ENCODE measurements around the gene EIF4H. TPM values are rescaled to one million over a fixed set of nuclear protein-coding genes. Genes with fewer than 3 reads are reported as not detected.

EIF4H gene
- total and polyA plus RNA-seq, 2 donors, result 157 to 164 TPM

DNA sequence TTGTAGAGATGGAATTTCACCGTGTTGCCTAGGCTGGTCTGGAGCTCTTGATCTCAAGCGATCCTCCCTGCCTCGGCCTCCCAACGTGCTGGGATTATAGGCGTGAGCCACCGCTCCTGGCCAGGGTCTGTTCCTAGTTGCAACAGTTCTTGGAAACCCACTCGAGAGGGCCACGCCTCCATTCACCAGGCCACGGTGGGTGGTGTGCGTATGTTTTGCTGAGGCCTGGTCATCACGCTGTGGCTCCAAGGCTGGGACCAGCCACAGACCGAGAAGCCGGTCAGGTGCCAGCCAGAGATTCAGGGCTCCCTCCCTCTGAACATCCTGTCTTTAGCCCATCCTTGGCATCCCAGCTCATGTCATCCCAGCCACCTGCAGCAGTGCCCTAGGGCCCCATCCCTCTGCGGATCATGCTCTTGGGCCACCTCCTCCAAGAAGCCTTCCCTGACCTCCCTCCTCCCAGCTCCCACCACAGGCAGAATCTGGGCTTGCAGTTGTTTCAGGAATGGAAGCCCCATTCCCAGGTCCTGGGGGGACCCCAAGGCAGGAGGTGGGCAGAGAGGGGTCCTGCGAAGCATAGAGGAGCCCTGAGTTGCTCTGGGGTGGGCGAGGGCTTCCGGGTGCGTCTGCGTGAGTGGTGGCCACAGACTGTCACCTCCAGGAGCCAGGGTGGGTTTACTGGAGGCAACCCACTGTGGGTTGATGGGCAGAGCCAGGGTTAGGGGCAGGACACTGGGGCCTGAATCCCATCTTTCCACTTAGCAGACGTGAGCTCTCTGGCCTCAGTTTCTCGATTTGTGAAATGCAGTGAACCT lies 40.9 kb downstream of the EIF4H start:
- DNase-seq (ENCODE audit: low read depth in 6 of 9, low spot score in 9 of 9), result no peak
- H3K36me3 ChIP-seq (ENCODE audit: control insufficient read depth in 2 of 2, insufficient read depth in 2 of 2, low read length in 1 of 2), result no peaks in the 10 kb centered on the region
- 97% methylated on average over 21 of the region's 21 CpGs for WGBS
- H3K4me1 ChIP-seq (ENCODE audit: control insufficient read depth in 2 of 2, insufficient read depth in 2 of 2, low read length in 2 of 2), result peaks cover 0 to 26% of the 10 kb centered on the region in 2 donors
- H3K27me3 ChIP-seq (ENCODE audit: control insufficient read depth in 2 of 2, insufficient read depth in 1 of 2, low read length in 1 of 2), result peaks cover 0 to 5% of the 10 kb centered on the region in 2 donors
- H3K9me3 ChIP-seq (ENCODE audit: control insufficient read depth in 2 of 2, insufficient read depth in 1 of 2, low read length in 1 of 2), result peaks cover 0 to 5% of the 10 kb centered on the region in 2 donors
- H3K4me3 ChIP-seq (ENCODE audit: low read length in 2 of 2), result no peak overlapping the region
- H3K27ac ChIP-seq (ENCODE audit: low read depth in 1 of 2, low read length in 1 of 2), result no peak overlapping the region

DNA sequence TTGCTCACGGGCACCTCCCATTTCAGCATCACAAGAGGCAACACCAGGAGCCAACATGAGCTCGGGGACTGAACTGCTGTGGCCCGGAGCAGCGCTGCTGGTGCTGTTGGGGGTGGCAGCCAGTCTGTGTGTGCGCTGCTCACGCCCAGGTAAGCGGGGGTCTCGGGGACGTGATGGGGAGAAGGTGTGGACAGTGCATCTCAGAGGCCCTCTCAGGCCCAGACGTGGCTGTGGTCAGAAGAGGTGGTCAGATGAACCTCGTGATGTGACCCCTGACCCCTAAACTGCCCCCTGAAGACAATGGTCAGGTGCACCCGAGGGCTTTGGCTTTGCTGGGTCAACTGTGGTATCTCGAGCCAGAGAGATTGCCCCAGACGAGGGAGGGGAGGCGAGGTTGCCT lies 41.8 kb downstream of the EIF4H start:
- Histone ChIP-seq H3K36me3 (ENCODE audit: control insufficient read depth in 2 of 2, insufficient read depth in 2 of 2, low read length in 1 of 2) (no peaks in the 10 kb centered on the region), H3K4me1 (ENCODE audit: control insufficient read depth in 2 of 2, insufficient read depth in 2 of 2, low read length in 2 of 2) (peaks cover 0 to 23% of the 10 kb centered on the region in 2 donors), H3K27ac (ENCODE audit: low read depth in 1 of 2, low read length in 1 of 2) (no peak overlapping the region), H3K27me3 (ENCODE audit: control insufficient read depth in 2 of 2, insufficient read depth in 1 of 2, low read length in 1 of 2) (no peaks in the 10 kb centered on the region), H3K4me3 (ENCODE audit: low read length in 2 of 2) (no peak overlapping the region), H3K9me3 (ENCODE audit: control insufficient read depth in 2 of 2, insufficient read depth in 1 of 2, low read length in 1 of 2) (peaks cover 0 to 5% of the 10 kb centered on the region in 2 donors)
- no peak for DNase-seq (ENCODE audit: low read depth in 6 of 9, low spot score in 9 of 9)
- WGBS, result 95% methylated on average over 15 of the region's 15 CpGs

DNA sequence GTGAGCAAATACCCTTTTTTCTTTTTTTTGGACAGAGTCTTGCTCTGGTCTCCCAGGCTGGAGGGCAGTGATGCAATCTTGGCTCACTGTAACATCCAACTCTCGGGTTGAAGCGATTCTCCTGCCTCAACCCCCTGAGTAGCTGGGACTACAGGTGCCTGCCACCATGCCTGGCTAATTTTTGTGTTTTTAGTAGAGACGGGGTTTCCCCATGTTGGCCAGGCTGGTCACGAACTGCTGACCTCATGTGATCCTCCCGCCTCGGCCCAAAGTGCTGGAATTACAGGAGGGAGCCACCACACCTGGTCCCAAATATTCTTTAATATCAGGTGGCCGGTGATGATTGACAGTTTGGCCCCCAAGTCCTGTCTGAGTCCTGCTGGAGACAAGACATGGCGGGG lies 42.2 kb downstream of the EIF4H start:
- no peak for DNase-seq (ENCODE audit: low read depth in 6 of 9, low spot score in 9 of 9)
- WGBS, result 87% methylated on average over 8 of the region's 8 CpGs
- Histone ChIP-seq H3K27me3 (ENCODE audit: control insufficient read depth in 2 of 2, insufficient read depth in 1 of 2, low read length in 1 of 2) (no peaks in the 10 kb centered on the region), H3K4me1 (ENCODE audit: control insufficient read depth in 2 of 2, insufficient read depth in 2 of 2, low read length in 2 of 2) (peaks cover 0 to 23% of the 10 kb centered on the region in 2 donors), H3K4me3 (ENCODE audit: low read length in 2 of 2) (no peak overlapping the region), H3K27ac (ENCODE audit: low read depth in 1 of 2, low read length in 1 of 2) (no peak overlapping the region), H3K36me3 (ENCODE audit: control insufficient read depth in 2 of 2, insufficient read depth in 2 of 2, low read length in 1 of 2) (no peaks in the 10 kb centered on the region), H3K9me3 (ENCODE audit: control insufficient read depth in 2 of 2, insufficient read depth in 1 of 2, low read length in 1 of 2) (peaks cover 0 to 5% of the 10 kb centered on the region in 2 donors)

GRCh38 chr7:74217455-74218342 lies 43.5 kb downstream of the EIF4H start:
- peaks cover 0 to 5% of the 10 kb centered on the region in 2 donors for H3K9me3 ChIP-seq (ENCODE audit: control insufficient read depth in 2 of 2, insufficient read depth in 1 of 2, low read length in 1 of 2)
- WGBS, result 10% methylated on average over 20 of the region's 20 CpGs
- no peaks in the 10 kb centered on the region for H3K36me3 ChIP-seq (ENCODE audit: control insufficient read depth in 2 of 2, insufficient read depth in 2 of 2, low read length in 1 of 2)
- H3K4me3 ChIP-seq (ENCODE audit: low read length in 2 of 2), result no peak overlapping the region
- peak in 5 of 9 donors; percentile 18 to 61 (median 19) for DNase-seq (ENCODE audit: low read depth in 6 of 9, low spot score in 9 of 9)
- H3K27me3 ChIP-seq (ENCODE audit: control insufficient read depth in 2 of 2, insufficient read depth in 1 of 2, low read length in 1 of 2), result no peaks in the 10 kb centered on the region
- peak overlapping the region in 1 of 2 donors; percentile 19 for H3K27ac ChIP-seq (ENCODE audit: low read depth in 1 of 2, low read length in 1 of 2)
- peaks cover 0 to 23% of the 10 kb centered on the region in 2 donors for H3K4me1 ChIP-seq (ENCODE audit: control insufficient read depth in 2 of 2, insufficient read depth in 2 of 2, low read length in 2 of 2)

GRCh38 chr7:74218343-74218698 lies 44.2 kb downstream of the EIF4H start:
- H3K4me3 ChIP-seq (ENCODE audit: low read length in 2 of 2), result no peak overlapping the region
- H3K36me3 ChIP-seq (ENCODE audit: control insufficient read depth in 2 of 2, insufficient read depth in 2 of 2, low read length in 1 of 2), result no peaks in the 10 kb centered on the region
- peaks cover 0 to 23% of the 10 kb centered on the region in 2 donors for H3K4me1 ChIP-seq (ENCODE audit: control insufficient read depth in 2 of 2, insufficient read depth in 2 of 2, low read length in 2 of 2)
- no peak for DNase-seq (ENCODE audit: low read depth in 6 of 9, low spot score in 9 of 9)
- WGBS, result 94% methylated on average over 2 of the region's 2 CpGs
- peaks cover 0 to 5% of the 10 kb centered on the region in 2 donors for H3K9me3 ChIP-seq (ENCODE audit: control insufficient read depth in 2 of 2, insufficient read depth in 1 of 2, low read length in 1 of 2)
- H3K27ac ChIP-seq (ENCODE audit: low read depth in 1 of 2, low read length in 1 of 2), result peak overlapping the region in 1 of 2 donors; percentile 19
- H3K27me3 ChIP-seq (ENCODE audit: control insufficient read depth in 2 of 2, insufficient read depth in 1 of 2, low read length in 1 of 2), result no peaks in the 10 kb centered on the region

GRCh38 chr7:74219416-74219815 lies 45.3 kb downstream of the EIF4H start:
- Histone ChIP-seq H3K4me3 (ENCODE audit: low read length in 2 of 2) (no peak overlapping the region), H3K27me3 (ENCODE audit: control insufficient read depth in 2 of 2, insufficient read depth in 1 of 2, low read length in 1 of 2) (no peaks in the 10 kb centered on the region), H3K9me3 (ENCODE audit: control insufficient read depth in 2 of 2, insufficient read depth in 1 of 2, low read length in 1 of 2) (peaks cover 0 to 5% of the 10 kb centered on the region in 2 donors), H3K27ac (ENCODE audit: low read depth in 1 of 2, low read length in 1 of 2) (no peak overlapping the region), H3K4me1 (ENCODE audit: control insufficient read depth in 2 of 2, insufficient read depth in 2 of 2, low read length in 2 of 2) (peaks cover 0 to 27% of the 10 kb centered on the region in 2 donors), H3K36me3 (ENCODE audit: control insufficient read depth in 2 of 2, insufficient read depth in 2 of 2, low read length in 1 of 2) (peaks cover under 1 to 5% of the 10 kb centered on the region in 2 donors)
- 95% methylated on average over 11 of the region's 11 CpGs for WGBS
- no peak for DNase-seq (ENCODE audit: low read depth in 6 of 9, low spot score in 9 of 9)

DNA sequence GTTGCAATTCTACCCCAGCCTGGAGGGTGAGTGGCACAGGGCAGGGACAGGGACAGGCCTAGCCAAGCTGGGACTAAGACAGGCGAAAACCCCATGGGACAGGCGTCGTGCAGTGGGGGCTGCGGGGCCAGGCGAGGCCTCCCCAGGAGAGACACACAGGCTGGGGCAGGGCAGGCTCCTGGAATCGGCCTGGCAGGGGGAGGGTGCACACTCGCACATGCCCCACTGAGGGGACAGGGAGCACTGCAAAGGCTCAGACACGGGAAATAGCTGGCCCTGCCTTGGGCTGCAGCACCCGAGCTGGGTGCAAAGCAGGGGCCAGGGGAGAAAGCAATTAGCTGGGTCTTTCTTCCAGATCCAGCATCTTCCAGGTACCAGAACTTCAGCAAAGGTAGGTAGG lies 46.1 kb downstream of the EIF4H start:
- Histone ChIP-seq H3K4me3 (ENCODE audit: low read length in 2 of 2) (no peak overlapping the region), H3K4me1 (ENCODE audit: control insufficient read depth in 2 of 2, insufficient read depth in 2 of 2, low read length in 2 of 2) (peaks cover 0 to 27% of the 10 kb centered on the region in 2 donors), H3K27me3 (ENCODE audit: control insufficient read depth in 2 of 2, insufficient read depth in 1 of 2, low read length in 1 of 2) (no peaks in the 10 kb centered on the region), H3K36me3 (ENCODE audit: control insufficient read depth in 2 of 2, insufficient read depth in 2 of 2, low read length in 1 of 2) (peaks cover 8 to 10% of the 10 kb centered on the region in 2 donors), H3K27ac (ENCODE audit: low read depth in 1 of 2, low read length in 1 of 2) (no peak overlapping the region), H3K9me3 (ENCODE audit: control insufficient read depth in 2 of 2, insufficient read depth in 1 of 2, low read length in 1 of 2) (peaks cover 0 to 5% of the 10 kb centered on the region in 2 donors)
- no peak for DNase-seq (ENCODE audit: low read depth in 6 of 9, low spot score in 9 of 9)
- 90% methylated on average over 9 of the region's 9 CpGs for WGBS

- peaks cover 0 to 23% of the 10 kb centered on the region in 2 donors for H3K4me1 ChIP-seq (ENCODE audit: control insufficient read depth in 2 of 2, insufficient read depth in 2 of 2, low read length in 2 of 2)
- H3K9me3 ChIP-seq (ENCODE audit: control insufficient read depth in 2 of 2, insufficient read depth in 1 of 2, low read length in 1 of 2), result peaks cover 0 to 5% of the 10 kb centered on the region in 2 donors
- no peak overlapping the region for H3K27ac ChIP-seq (ENCODE audit: low read depth in 1 of 2, low read length in 1 of 2)
- DNase-seq (ENCODE audit: low read depth in 6 of 9, low spot score in 9 of 9), result no peak
- no peak overlapping the region for H3K4me3 ChIP-seq (ENCODE audit: low read length in 2 of 2)
- no peaks in the 10 kb centered on the region for H3K27me3 ChIP-seq (ENCODE audit: control insufficient read depth in 2 of 2, insufficient read depth in 1 of 2, low read length in 1 of 2)
- 97% methylated on average over 11 of the region's 11 CpGs for WGBS
- peaks cover 16 to 21% of the 10 kb centered on the region in 2 donors for H3K36me3 ChIP-seq (ENCODE audit: control insufficient read depth in 2 of 2, insufficient read depth in 2 of 2, low read length in 1 of 2)
Measured at GRCh38 chr7:74221713-74222112, 47.6 kb downstream of the EIF4H start.

All from thymus (tissue), 11 donors.